CD4-positive, alpha-beta memory T cell (primary cell): ENCODE data around the gene RNF157. TPM values are rescaled to one million over a fixed set of nuclear protein-coding genes. Genes with fewer than 3 reads are reported as not detected.

Source experiments
- CTCF ChIA-PET: fragments of 350-600 bp; sonication (Branson Sonifier 250); formaldehyde crosslinking; loops from one replicate; lab custom pipeline; 2021; ENCODE audit warnings: inconsistent platforms; ENCODE audit not compliant: partially characterized antibody; lab: Charles Lee
- POLR2A ChIA-PET: fragments of 350-600 bp; sonication (Branson Sonifier 250); formaldehyde crosslinking; loops from one replicate; lab custom pipeline; 2021; ENCODE audit not compliant: partially characterized antibody; lab: Charles Lee
- DNase-seq, 5 donors: peaks; one replicate each; pipeline versions ENCODE4 v3.0.0 to v3.0.0-alpha.2; 2020 to 2022; ENCODE audit warnings: mixed read lengths in 1 of 5
- H3K27ac ChIP-seq: one replicate; pipeline ENCODE4 v1.7.0; 2013; ENCODE audit warnings: low read depth, low read length
- H3K27me3 ChIP-seq: 2 replicates; pipeline ENCODE4 v1.7.0; 2013; ENCODE audit warnings: mild to moderate bottlenecking, low read length, moderate library complexity; ENCODE audit not compliant: insufficient read depth
- H3K36me3 ChIP-seq: 2 replicates; pipeline ENCODE4 v1.7.0; 2013; ENCODE audit warnings: mild to moderate bottlenecking, low read length, moderate library complexity; ENCODE audit not compliant: insufficient read depth
- H3K4me1 ChIP-seq: 2 replicates; pipeline ENCODE4 v1.7.0; 2013; ENCODE audit warnings: mild to moderate bottlenecking, low read length, moderate library complexity; ENCODE audit not compliant: insufficient read depth
- H3K4me3 ChIP-seq, 2 donors: one replicate each; pipeline ENCODE4 v1.7.0; 2013; ENCODE audit warnings: low read length in 2 of 2, mild to moderate bottlenecking in 1 of 2
- H3K9me3 ChIP-seq, 2 donors: one replicate each; pipeline ENCODE4 v1.7.0; 2013; ENCODE audit warnings: low read length in 2 of 2, control low read depth in 1 of 2; ENCODE audit not compliant: control insufficient read depth in 1 of 2
- H3K27ac Mint-ChIP-seq, 7 donors: one replicate each; pipeline ENCODE4 v1.8.0; 2020 to 2021; ENCODE audit warnings: mixed read lengths in 7 of 7, mild to moderate bottlenecking in 6 of 7, inconsistent platforms in 3 of 7, moderate library complexity in 3 of 7
- H3K27me3 Mint-ChIP-seq, 2 donors: one replicate each; pipeline ENCODE4 v1.8.0; 2020 to 2021; ENCODE audit warnings: mixed read lengths in 2 of 2
- H3K36me3 Mint-ChIP-seq, 2 donors: one replicate each; pipeline ENCODE4 v1.8.0; 2020 to 2021; ENCODE audit warnings: mixed read lengths in 2 of 2, inconsistent platforms in 1 of 2, mild to moderate bottlenecking in 1 of 2
- H3K4me1 Mint-ChIP-seq, 4 donors: one replicate each; pipeline ENCODE4 v1.8.0; 2020 to 2021; ENCODE audit warnings: mixed read lengths in 4 of 4, mild to moderate bottlenecking in 1 of 4
- H3K4me3 Mint-ChIP-seq, 8 donors: one replicate each; pipeline ENCODE4 v1.8.0; 2020 to 2021; ENCODE audit warnings: mixed read lengths in 8 of 8, mild to moderate bottlenecking in 7 of 8, moderate library complexity in 6 of 8, inconsistent platforms in 3 of 8
- H3K9me3 Mint-ChIP-seq, 8 donors: one replicate each; pipeline ENCODE4 v1.8.0; 2020 to 2021; ENCODE audit warnings: mixed read lengths in 8 of 8, mild to moderate bottlenecking in 5 of 8, inconsistent platforms in 3 of 8, moderate library complexity in 1 of 8
- intact Hi-C: fragments of 100-400 bp; cut with micrococcal nuclease; formaldehyde crosslinking; loops from one replicate; pipeline ENCODE4 v1.15.1; 2023
- polyA plus RNA-seq, 2 donors: library from polyadenylated mRNA; unstranded; fragments of 300-500 nt; fragmentation: Illumina TruSeq; gene quantifications; one replicate each; pipeline ENCODE4 v1.2.3, GENCODE V29; 2021
- total RNA-seq, 2 experiments: library from RNA; stranded (reverse); gene quantifications; one replicate each; pipeline ENCODE4 v1.2.3, GENCODE V29; 2021

RNF157 gene
- total and polyA plus RNA-seq, 4 experiments from 2014 or later, result 4.0 to 22.5 (median 20.0) TPM

GRCh38 chr17:76137351-76138233 is 102.7 kb downstream of the RNF157 start:
- Histone ChIP-seq H3K9me3 (no peaks in the 10 kb centered on the region), H3K27me3 (peaks cover 4% of the 10 kb centered on the region), H3K36me3 (no peaks in the 10 kb centered on the region), H3K4me3 (no peak overlapping the region), H3K4me1 (peaks cover 41% of the 10 kb centered on the region), H3K27ac (no peak overlapping the region)
- intact Hi-C loops, result no loop called here
- H3K36me3 Mint-ChIP-seq, result no peaks in the 10 kb centered on the region
- no peak overlapping the region for H3K4me3 Mint-ChIP-seq
- H3K9me3 Mint-ChIP-seq, result no peaks in the 10 kb centered on the region
- DNase-seq, result no peak
- H3K4me1 Mint-ChIP-seq, result peaks cover 17 to 38% (median 27%) of the 10 kb centered on the region in 4 donors
- H3K27ac Mint-ChIP-seq, result no peak overlapping the region
- peaks cover 3% of the 10 kb centered on the region in 2 donors for H3K27me3 Mint-ChIP-seq
- CTCF ChIA-PET, result no interaction called here
- POLR2A ChIA-PET, result no interaction called here

DNA sequence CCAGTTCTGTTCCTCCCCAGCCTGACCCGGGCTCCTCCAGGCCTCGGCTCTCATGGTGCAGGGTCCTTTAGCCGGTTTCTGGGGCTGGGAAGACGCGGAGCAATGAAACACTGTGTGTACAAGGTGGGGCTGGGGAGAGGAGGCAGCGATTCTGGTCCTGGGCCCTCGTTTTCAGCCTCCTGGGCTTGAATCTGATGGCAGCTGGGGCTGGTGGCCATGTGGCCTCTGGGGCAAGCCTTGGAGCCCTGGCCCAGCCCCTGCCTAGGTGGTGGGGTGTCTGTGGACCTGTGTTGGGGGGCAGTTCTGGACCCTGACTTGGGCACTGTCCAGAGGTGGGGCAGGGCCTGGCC is 103.3 kb downstream of the RNF157 start:
- Histone ChIP-seq H3K4me1 (peaks cover 35% of the 10 kb centered on the region), H3K27ac (no peak overlapping the region), H3K4me3 (no peak overlapping the region), H3K36me3 (no peaks in the 10 kb centered on the region), H3K9me3 (no peaks in the 10 kb centered on the region), H3K27me3 (peaks cover 4% of the 10 kb centered on the region)
- no peaks in the 10 kb centered on the region for H3K36me3 Mint-ChIP-seq
- no peak for DNase-seq
- no peak overlapping the region for H3K4me3 Mint-ChIP-seq
- H3K27ac Mint-ChIP-seq, result no peak overlapping the region
- intact Hi-C loops, result no loop called here
- ChIA-PET CTCF (no interaction called here), POLR2A (interaction anchor here (0.6 kb wide), 1 partner anchor 32 kb away, joined by 3 read pairs; no protein-coding TSS in a partner anchor)
- H3K4me1 Mint-ChIP-seq, result peaks cover 13 to 32% (median 22%) of the 10 kb centered on the region in 4 donors
- peaks cover 3% of the 10 kb centered on the region in 2 donors for H3K27me3 Mint-ChIP-seq
- no peaks in the 10 kb centered on the region for H3K9me3 Mint-ChIP-seq

GRCh38 chr17:76136276-76137000 is 103.9 kb downstream of the RNF157 start:
- CTCF ChIA-PET, result interaction anchor here (1.1 to 4.1 kb wide), 2 partner anchors 47 to 143 kb away, joined by 4 to 19 read pairs; no protein-coding TSS in a partner anchor
- Mint-ChIP-seq H3K27me3 (peaks cover 3% of the 10 kb centered on the region in 2 donors), H3K36me3 (no peaks in the 10 kb centered on the region), H3K4me3 (no peak overlapping the region), H3K4me1 (peaks cover 11 to 26% (median 19%) of the 10 kb centered on the region in 4 donors), H3K9me3 (no peaks in the 10 kb centered on the region), H3K27ac (no peak overlapping the region)
- no peaks in the 10 kb centered on the region for H3K9me3 ChIP-seq
- DNase-seq, result no peak
- H3K36me3 ChIP-seq, result no peaks in the 10 kb centered on the region
- H3K4me1 ChIP-seq, result peaks cover 30% of the 10 kb centered on the region
- H3K27ac ChIP-seq, result no peak overlapping the region
- POLR2A ChIA-PET, result interaction anchor here (0.6 kb wide), 1 partner anchor 32 kb away, joined by 3 read pairs; no protein-coding TSS in a partner anchor
- H3K4me3 ChIP-seq, result no peak overlapping the region
- peaks cover 4% of the 10 kb centered on the region for H3K27me3 ChIP-seq
- intact Hi-C loops, result no loop called here

GRCh38 chr17:76135810-76136188 is 104.5 kb downstream of the RNF157 start:
- Histone ChIP-seq H3K9me3 (no peaks in the 10 kb centered on the region), H3K27ac (no peak overlapping the region), H3K36me3 (no peaks in the 10 kb centered on the region), H3K27me3 (peaks cover 4% of the 10 kb centered on the region), H3K4me1 (peaks cover 24% of the 10 kb centered on the region), H3K4me3 (no peak overlapping the region)
- intact Hi-C loops, result no loop called here
- CTCF ChIA-PET, result interaction anchor here (1.1 to 4.1 kb wide), 2 partner anchors 48 to 144 kb away, joined by 4 to 19 read pairs; no protein-coding TSS in a partner anchor
- H3K9me3 Mint-ChIP-seq, result no peaks in the 10 kb centered on the region
- peaks cover 11 to 21% (median 17%) of the 10 kb centered on the region in 4 donors for H3K4me1 Mint-ChIP-seq
- H3K27me3 Mint-ChIP-seq, result peaks cover 3% of the 10 kb centered on the region in 2 donors
- no peak for DNase-seq
- no peak overlapping the region for H3K4me3 Mint-ChIP-seq
- no peak overlapping the region for H3K27ac Mint-ChIP-seq
- no peaks in the 10 kb centered on the region for H3K36me3 Mint-ChIP-seq
- POLR2A ChIA-PET, result no interaction called here

GRCh38 chr17:76134911-76135809 is 105.1 kb downstream of the RNF157 start:
- Histone ChIP-seq H3K27ac (no peak overlapping the region), H3K9me3 (no peaks in the 10 kb centered on the region), H3K36me3 (no peaks in the 10 kb centered on the region), H3K4me1 (peaks cover 18% of the 10 kb centered on the region), H3K27me3 (no peaks in the 10 kb centered on the region), H3K4me3 (no peak overlapping the region)
- Mint-ChIP-seq H3K27me3 (peaks cover 0 to 3% of the 10 kb centered on the region in 2 donors), H3K27ac (peak overlapping the region in 4 of 7 donors; percentile 43 to 87 (median 65)), H3K4me1 (peaks cover 7 to 16% (median 12%) of the 10 kb centered on the region in 4 donors), H3K36me3 (no peaks in the 10 kb centered on the region), H3K4me3 (peak overlapping the region in 4 of 8 donors; percentile 53 to 74 (median 62)), H3K9me3 (no peaks in the 10 kb centered on the region)
- intact Hi-C loops, result no loop called here
- CTCF ChIA-PET, result interaction anchor here (1.1 to 4.1 kb wide), 2 partner anchors 48 to 144 kb away, joined by 4 to 19 read pairs; no protein-coding TSS in a partner anchor
- POLR2A ChIA-PET, result interaction anchor here (1.1 to 3.7 kb wide), 7 partner anchors 9 to 136 kb away, joined by 3 to 19 read pairs (median 5); partner anchors contain the start of gene EXOC7
- no peak for DNase-seq

DNA sequence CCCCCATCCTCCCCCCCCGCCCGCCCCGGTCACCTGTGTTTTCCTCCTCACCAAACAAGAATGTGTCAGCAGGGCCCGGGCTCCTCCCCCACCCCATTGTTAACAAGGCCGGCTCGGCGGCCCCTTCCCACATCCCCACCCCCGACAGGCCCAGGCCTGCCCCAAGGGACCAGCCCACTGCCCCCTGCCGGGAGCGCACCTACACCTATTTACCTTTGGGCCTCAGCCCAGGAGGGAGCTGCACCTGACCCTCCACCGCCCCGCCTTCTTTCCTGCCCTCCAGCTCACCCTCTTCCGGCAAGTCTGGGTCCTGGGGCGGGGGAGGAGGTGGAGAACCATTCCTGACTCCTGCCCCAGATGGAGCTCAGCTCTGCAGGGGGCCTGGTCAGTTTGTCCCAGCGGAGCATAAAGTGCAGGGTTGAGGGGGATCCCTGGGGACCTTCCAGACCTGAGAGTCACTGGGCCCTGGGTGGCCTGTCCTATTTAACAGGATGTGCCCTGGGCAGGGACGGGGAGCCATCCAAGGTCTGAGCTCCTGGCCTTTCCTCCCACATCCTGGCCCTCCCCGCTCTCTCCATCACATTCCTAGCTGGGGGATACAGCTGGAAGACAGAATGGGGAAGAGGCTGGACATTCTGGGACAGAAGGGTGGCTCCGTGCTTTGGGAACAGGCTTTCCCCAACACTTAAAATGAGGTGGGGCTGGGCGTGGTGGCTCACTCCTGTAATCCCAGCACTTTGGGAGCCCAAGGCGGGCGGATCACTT is 107.5 kb downstream of the RNF157 start:
- H3K4me1 Mint-ChIP-seq, result peaks cover 6 to 11% (median 9%) of the 10 kb centered on the region in 4 donors

More for the DNA sequence above, 107.5 kb downstream of the RNF157 start:
- H3K4me3 Mint-ChIP-seq, result no peak overlapping the region
- H3K27me3 ChIP-seq, result no peaks in the 10 kb centered on the region
- H3K4me3 ChIP-seq, result no peak overlapping the region
- H3K27me3 Mint-ChIP-seq, result no peaks in the 10 kb centered on the region
- H3K27ac Mint-ChIP-seq, result no peak overlapping the region
- DNase-seq, result no peak
- peaks cover 14% of the 10 kb centered on the region for H3K4me1 ChIP-seq
- H3K9me3 Mint-ChIP-seq, result no peaks in the 10 kb centered on the region
- POLR2A ChIA-PET, result interaction anchor here (1.7 to 3.7 kb wide), 5 partner anchors 11 to 139 kb away, joined by 4 to 19 read pairs (median 9); no protein-coding TSS in a partner anchor
- no peaks in the 10 kb centered on the region for H3K36me3 Mint-ChIP-seq
- intact Hi-C loops, result no loop called here
- no peaks in the 10 kb centered on the region for H3K9me3 ChIP-seq
- no peak overlapping the region for H3K27ac ChIP-seq
- CTCF ChIA-PET, result interaction anchor here (1.3 to 4.1 kb wide), 6 partner anchors 13 to 147 kb away, joined by 3 to 19 read pairs (median 4); no protein-coding TSS in a partner anchor
- no peaks in the 10 kb centered on the region for H3K36me3 ChIP-seq
